ENCODE measurements around the gene TMEM184A.
"Not testable (repeated sequence)": the region's sequence is repeated elsewhere in the genome, so short reads cannot be mapped to it uniquely, and the experiment has no call there.

TMEM184A gene

GRCh38 chr7:1529383-1530116, 26.5 kb downstream of the TMEM184A start:
- DNase-seq (ENCODE audit: low read depth in 1 of 2, low spot score in 1 of 2): no peak

- no peak for DNase-seq (ENCODE audit: low read depth in 1 of 2, low spot score in 1 of 2)
Observed at GRCh38 chr7:1526271-1526754, 29.7 kb downstream of the TMEM184A start.

GRCh38 chr7:1525409-1525808, 30.6 kb downstream of the TMEM184A start:
- no peak for DNase-seq (ENCODE audit: low read depth in 1 of 2, low spot score in 1 of 2)

DNA sequence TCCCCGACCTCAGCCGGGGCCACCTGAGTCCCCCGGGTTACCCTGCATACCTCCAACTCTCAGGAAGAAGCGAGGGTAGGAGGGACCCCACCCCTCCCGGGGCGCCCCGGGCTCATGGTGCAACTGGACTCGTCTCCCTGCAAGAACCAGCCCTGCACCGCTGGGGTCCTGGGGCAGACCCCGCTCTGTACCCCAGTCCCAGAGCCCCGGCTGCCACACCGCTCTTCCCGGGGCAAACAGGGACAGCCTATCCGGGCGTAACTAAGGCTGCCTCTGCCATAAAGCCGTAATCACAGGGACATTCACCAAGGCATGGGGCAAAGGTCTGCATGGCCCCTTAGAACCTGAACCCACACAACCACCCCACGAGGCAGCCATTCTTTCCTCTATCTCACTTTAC, 32.2 kb downstream of the TMEM184A start:
- DNase-seq (ENCODE audit: low read depth in 1 of 2, low spot score in 1 of 2): no peak

GRCh38 chr7:1523208-1523607, 32.8 kb downstream of the TMEM184A start:
- DNase-seq (ENCODE audit: low read depth in 1 of 2, low spot score in 1 of 2): no peak

- DNase-seq (ENCODE audit: low read depth in 1 of 2, low spot score in 1 of 2): no peak
Observed at GRCh38 chr7:1521456-1521855, 34.5 kb downstream of the TMEM184A start.

- DNase-seq (ENCODE audit: low read depth in 1 of 2, low spot score in 1 of 2): no peak
Observed at GRCh38 chr7:1520539-1521234, 35.3 kb downstream of the TMEM184A start.

DNA sequence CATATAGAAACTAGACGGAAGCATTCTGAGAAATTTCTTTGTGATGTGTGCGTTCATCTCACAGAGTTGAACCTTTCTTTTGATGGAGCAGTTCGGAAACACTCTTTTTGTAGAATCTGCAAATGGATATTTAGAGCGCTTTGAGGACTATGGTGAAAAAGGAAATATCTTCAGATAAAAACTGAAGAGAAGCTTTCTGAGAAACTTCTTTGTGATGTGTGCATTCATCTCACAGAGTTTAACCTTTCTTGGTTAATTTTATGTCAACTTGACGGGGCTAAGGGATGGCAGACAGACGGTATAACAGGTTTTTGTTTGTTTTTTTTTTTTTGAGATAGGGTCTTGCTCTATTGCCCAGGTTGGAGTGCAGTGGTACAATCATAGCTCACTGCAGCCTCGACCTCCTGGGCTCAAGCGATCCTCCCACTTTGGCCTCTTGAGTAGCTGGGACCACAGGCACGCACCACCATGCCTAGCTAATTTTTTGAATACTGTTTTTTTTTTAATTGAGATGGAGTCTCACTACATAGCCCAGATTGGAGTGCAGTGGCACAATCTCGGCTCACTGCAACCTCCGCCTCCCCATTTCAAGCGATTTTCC, 36.6 kb downstream of the TMEM184A start:
- not testable (repeated sequence) for DNase-seq (ENCODE audit: low read depth in 1 of 2, low spot score in 1 of 2)

DNA sequence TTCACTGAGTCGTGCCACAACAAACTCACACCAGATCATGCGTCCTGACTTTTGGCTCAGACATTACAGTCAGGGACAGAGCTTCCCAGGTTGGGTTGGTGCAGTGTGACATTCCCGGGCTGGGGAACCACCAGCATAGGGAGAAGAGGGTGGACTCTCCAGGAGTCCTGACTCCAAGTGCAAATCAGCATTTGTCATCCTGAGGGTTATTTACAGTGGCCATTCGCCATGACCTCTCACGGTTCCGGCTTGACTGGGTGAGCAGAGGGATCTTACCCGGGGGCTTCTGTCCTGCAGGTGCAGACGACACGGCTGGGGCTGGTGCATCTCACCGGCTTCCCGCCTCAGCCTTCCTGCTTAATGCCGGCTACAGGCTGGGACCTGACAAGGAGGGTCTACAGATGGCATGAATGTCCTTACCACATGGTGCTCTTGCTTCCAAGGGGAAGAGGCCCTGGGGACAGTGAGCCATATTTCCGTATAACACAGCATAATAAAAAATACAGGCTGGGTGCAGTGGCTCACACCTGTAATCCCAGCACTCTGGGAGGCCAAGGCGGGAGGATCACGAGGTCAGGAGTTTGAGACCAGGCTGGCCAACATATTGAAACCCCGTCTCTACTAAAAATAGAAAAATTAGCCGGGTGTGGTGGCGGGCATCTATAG, 39.3 kb downstream of the TMEM184A start:
- DNase-seq (ENCODE audit: low read depth in 1 of 2, low spot score in 1 of 2): no peak

DNA sequence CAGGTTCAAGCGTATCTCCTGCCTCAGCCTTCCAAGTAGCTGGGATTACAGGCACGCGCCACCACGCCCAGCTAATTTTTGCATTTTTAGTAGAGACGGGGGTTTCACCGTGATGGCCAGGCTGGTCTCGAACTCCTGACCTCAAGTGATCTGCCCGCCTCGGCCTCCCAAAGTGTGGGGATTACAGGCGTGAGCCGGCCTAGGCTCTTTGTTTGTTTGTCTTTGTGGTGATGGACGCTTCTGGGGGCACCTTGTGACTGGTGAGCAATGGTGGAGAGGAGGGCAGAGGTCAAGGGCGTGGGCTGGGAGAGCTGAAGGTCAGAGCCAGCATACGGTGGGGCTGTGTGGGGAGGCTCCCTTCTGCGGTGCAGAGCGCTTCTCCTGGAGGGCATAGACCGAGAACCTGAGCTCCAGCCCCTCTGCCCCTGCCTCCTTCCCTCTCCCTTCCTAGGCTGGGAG, 40.5 kb downstream of the TMEM184A start:
- DNase-seq (ENCODE audit: low read depth in 1 of 2, low spot score in 1 of 2): not testable (repeated sequence)

- DNase-seq (ENCODE audit: low read depth in 1 of 2, low spot score in 1 of 2): no peak
Observed at GRCh38 chr7:1514995-1515401, 41.0 kb downstream of the TMEM184A start.

DNA sequence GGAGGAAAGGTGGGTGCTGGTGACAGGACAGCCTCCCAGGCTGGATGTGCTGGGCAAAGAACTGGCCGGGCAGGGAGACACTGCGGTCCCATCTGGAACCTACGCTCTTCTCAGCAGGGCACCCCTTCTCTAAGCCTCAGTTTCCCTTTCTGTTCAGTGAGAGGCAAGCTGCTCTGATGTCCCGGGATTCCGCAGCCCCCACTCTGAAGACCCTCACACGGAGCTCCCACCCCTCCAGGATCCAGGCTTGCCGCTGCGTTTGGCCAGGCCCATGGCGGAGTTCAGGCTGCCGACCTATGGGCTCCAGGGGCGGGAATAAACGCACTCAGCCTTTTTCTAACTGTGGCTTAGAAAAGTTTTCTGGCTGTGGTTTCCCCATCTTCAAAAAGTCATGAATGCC, 41.6 kb downstream of the TMEM184A start:
- no peak for DNase-seq (ENCODE audit: low read depth in 1 of 2, low spot score in 1 of 2)

GRCh38 chr7:1513657-1514095, 42.3 kb downstream of the TMEM184A start:
- no peak for DNase-seq (ENCODE audit: low read depth in 1 of 2, low spot score in 1 of 2)

- DNase-seq (ENCODE audit: low read depth in 1 of 2, low spot score in 1 of 2): no peak
Observed at GRCh38 chr7:1512781-1513656, 43.0 kb downstream of the TMEM184A start.

DNA sequence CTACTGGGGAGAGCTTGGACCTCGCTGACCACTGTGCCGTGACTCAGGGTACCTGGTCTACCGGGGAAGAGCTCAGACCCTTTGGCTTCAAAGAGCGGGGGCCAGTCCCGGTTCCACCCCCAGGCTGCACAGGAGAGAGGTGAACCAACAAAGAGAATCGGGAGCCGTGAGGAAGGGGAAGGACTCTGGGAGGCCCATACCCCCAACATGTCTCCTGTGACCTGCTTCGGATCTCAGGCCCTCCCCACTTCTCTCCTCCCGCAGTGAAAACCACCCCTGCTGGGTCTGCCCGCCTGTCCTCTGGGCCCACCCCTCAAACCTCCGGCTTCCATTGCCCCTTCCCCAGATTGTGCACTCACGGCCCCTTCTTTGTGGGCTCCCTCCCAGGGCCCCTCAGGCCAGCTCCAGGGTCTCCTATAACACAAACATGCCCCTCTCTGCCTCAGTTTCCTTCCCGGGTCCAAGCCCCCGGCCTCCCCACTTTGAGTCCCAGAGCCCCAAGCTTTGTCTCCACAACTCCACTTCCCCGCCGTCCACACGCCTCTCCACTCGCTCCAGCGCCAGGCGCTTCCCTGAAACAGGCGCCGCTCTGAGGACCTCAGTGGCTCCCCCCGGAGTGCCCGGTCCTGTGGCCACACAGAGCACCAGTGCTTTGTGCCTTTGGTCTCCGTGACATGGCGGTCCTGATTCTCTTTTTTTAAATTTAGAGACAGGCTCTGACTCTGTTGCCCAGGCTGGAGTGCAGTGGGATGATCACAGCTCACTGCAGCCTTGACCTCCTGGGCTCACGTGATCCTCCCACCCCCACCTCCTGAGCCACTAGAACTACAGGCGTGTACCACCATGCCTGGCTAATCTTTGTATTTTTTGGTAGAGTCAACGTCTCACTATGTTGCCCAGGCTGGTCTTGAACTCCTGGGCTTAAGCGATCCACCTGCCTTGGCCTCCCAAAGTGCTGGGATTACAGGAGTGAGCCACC, 44.3 kb downstream of the TMEM184A start:
- no peak for DNase-seq (ENCODE audit: low read depth in 1 of 2, low spot score in 1 of 2)

- no peak for DNase-seq (ENCODE audit: low read depth in 1 of 2, low spot score in 1 of 2)
Observed at GRCh38 chr7:1510780-1511154, 45.2 kb downstream of the TMEM184A start.

- no peak for DNase-seq (ENCODE audit: low read depth in 1 of 2, low spot score in 1 of 2)
Observed at GRCh38 chr7:1509226-1509625, 46.8 kb downstream of the TMEM184A start.

DNA sequence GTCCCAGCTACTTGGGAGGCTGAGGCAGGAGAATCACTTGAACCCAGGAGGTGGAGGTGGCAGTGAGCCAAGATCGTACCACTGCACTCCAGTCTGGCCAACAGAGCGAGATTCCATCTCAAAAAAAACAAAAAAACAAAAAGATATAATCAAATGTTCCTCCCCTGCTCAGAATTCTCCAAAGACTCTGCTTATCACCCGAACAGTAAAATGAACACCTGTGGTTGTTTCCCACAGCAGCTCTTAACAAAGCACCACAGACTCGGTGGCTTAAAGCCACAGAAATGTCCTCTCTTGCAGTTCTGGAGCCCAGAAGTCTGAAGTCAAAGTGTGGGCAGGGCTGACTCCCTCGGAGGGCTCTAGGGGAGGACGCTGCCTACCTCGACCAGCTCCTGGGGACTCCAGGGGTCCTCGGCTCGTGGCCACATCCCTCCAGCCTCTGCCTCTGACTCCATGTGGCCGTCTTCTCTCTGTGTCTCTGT, 47.7 kb downstream of the TMEM184A start:
- no peak for DNase-seq (ENCODE audit: low read depth in 1 of 2, low spot score in 1 of 2)

All from activated CD4-positive, alpha-beta T cell treated with anti-CD3 and anti-CD28 coated beads, Interleukin-2, amount 50 U/mL, for 24 hours (primary cell).